ENCODE results near the gene TRIB2. TPM values are rescaled to one million over a fixed set of nuclear protein-coding genes. Genes with fewer than 3 reads are reported as not detected.

TRIB2 gene
- total RNA-seq, 1 donor from 2014 or later = 4.0 TPM

DNA sequence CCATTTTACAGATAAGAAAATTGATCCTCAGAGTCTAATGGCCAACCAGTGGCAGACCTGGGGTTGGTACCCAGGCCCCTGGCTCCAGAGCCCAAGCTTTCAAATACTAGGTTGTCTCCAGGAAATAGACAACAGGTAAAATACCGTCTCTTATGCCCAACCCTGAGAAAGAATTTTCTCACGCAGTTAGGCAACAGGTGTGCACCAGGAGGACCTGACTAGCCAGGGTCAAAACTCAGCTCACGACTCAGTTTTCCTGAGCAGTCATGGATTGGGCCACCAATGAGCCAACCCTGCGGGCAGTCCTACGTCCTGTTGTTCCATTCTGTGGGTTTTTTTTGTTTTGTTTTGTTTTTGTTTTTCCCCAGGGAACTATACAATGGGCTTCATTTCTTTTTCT lies 13.5 kb downstream of the TRIB2 start:
- Mint-ChIP-seq H3K9me3 (no peaks in the 10 kb centered on the region), H3K4me1 (peaks cover 52% of the 10 kb centered on the region)
- intact Hi-C loops (cut with micrococcal nuclease) = no loop called here

DNA sequence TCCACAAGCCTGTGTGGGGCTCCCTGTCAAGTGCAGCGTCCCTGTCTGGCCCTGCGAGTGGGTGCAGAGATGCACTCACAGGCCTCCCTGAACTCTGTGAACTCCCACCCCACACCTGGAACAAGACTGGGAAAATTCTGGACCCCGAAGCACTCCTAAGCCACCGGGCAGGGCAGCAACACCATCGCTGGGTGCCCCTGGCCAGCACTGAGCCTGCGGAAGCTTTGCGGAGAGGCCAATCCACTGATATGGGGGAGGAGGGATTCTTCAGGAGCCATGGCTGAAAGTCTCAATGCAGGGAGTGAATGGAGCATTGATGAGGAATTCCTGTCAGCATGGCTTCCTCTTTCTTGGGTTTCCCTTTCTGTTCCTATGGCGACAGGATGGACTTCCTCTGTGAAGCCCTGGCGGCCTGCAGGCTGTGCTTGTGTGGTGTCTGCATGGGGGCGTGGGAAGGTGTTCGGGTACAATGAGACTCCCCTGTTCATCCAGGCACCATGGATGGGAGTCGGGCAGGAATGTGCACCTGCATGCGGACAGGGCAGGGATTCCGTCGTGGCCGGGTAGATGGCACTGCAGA lies 15.1 kb downstream of the TRIB2 start:
- Mint-ChIP-seq H3K4me1 (peaks cover 43% of the 10 kb centered on the region), H3K36me3 (ENCODE audit: low read depth) (peaks cover 65% of the 10 kb centered on the region), H3K9me3 (no peaks in the 10 kb centered on the region), H3K27me3 (no peaks in the 10 kb centered on the region), H3K27ac (no peak overlapping the region), H3K4me3 (no peak overlapping the region)
- intact Hi-C loops (cut with micrococcal nuclease) = no loop called here
- no peak for DNase-seq

More for the DNA sequence above, 13.5 kb downstream of the TRIB2 start:
- DNase-seq = no peak
- H3K27me3 Mint-ChIP-seq = no peaks in the 10 kb centered on the region
- no peak overlapping the region for H3K27ac Mint-ChIP-seq
- H3K4me3 Mint-ChIP-seq = no peak overlapping the region
- peaks cover 69% of the 10 kb centered on the region for H3K36me3 Mint-ChIP-seq (ENCODE audit: low read depth)

DNA sequence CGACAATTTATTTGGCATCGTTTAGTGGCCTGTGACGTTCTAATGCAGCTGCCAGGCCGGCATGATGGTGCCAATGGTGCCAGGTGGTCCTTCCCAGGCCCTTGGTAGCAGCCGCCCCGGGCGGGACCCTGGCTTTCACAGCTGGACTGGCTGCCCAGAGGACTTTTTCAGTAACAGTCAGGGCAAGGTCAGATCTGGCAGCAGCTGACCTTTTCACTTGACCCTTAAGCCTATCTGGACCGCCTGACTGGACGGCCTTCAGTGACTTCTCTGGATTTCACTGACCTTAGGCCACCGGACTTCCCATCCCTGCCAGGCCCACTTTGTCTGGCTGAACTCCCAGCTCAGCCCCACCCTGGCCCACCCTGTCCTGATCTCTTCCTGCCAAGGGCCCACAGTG lies 15.9 kb downstream of the TRIB2 start:
- Mint-ChIP-seq H3K4me1 (peaks cover 35% of the 10 kb centered on the region), H3K4me3 (no peak overlapping the region)

DNA sequence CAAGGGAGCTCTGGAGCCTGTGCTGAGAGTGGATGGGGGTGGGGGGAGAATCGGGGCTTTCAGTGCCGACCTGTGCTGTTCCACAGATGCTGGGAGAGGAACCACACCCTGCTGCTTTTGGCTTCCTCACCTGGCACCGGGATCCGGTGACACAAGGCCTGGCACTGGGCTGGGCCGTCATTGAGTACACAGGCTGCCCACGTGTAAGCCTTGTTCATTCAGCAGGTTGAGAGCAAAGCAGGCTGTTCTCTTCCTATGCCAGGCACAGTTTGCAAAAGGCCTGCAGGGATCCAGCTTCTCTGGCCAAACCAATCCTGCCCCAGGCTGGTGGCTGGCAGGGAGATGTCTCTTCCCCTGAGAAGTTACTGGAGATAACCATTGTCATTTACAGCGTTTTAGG lies 17.1 kb downstream of the TRIB2 start:
- H3K4me1 Mint-ChIP-seq = peaks cover 24% of the 10 kb centered on the region

More for the DNA sequence above, 15.9 kb downstream of the TRIB2 start:
- H3K36me3 Mint-ChIP-seq (ENCODE audit: low read depth) = peaks cover 64% of the 10 kb centered on the region
- no peaks in the 10 kb centered on the region for H3K27me3 Mint-ChIP-seq
- no peak for DNase-seq
- no peak overlapping the region for H3K27ac Mint-ChIP-seq
- intact Hi-C loops (cut with micrococcal nuclease) = no loop called here
- no peaks in the 10 kb centered on the region for H3K9me3 Mint-ChIP-seq

DNA sequence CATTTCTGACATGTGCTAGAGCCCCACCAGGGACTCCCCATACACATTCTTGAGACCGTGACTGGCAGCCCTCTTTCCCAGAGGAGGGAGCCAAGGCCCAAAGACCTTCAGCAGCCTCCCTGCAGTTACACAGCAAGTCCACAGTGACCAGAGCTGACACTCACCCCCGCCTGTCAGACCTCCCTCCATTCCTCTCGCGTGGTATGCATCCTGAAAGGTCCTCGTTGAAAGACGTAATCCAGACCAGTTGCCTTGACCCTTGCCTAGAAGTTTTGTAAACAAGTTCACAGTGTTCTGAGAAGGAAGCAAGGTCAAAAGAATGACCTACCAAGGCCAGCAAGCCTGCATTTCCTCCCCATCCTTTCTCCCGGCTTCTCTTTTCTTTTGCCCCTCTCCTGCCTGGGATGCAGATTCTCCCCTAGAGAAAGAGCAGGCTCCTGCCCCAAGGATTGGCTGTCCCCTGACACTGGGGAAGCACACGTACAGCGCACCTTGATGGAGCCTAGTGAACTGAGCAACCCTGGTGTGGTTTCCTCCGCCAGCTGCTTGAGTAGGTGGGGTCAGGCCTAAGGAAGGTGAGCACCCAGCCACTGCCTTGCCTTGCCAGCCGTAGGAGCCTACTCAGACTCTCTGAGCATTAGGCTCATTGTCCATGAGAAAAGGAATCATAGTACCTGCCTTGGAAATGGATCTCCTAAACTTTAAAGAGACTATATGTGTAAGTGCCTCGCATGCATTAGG lies 18.3 kb downstream of the TRIB2 start:
- Mint-ChIP-seq H3K27ac (no peak overlapping the region), H3K27me3 (no peaks in the 10 kb centered on the region), H3K4me3 (no peak overlapping the region), H3K36me3 (ENCODE audit: low read depth) (peaks cover 59% of the 10 kb centered on the region), H3K9me3 (no peaks in the 10 kb centered on the region), H3K4me1 (peaks cover 18% of the 10 kb centered on the region)
- intact Hi-C loops (cut with micrococcal nuclease) = no loop called here
- DNase-seq = no peak

More for the DNA sequence above, 17.1 kb downstream of the TRIB2 start:
- H3K27me3 Mint-ChIP-seq = no peaks in the 10 kb centered on the region
- no peak overlapping the region for H3K27ac Mint-ChIP-seq
- intact Hi-C loops (cut with micrococcal nuclease) = no loop called here
- peaks cover 59% of the 10 kb centered on the region for H3K36me3 Mint-ChIP-seq (ENCODE audit: low read depth)
- no peak overlapping the region for H3K4me3 Mint-ChIP-seq
- DNase-seq = no peak
- no peaks in the 10 kb centered on the region for H3K9me3 Mint-ChIP-seq

DNA sequence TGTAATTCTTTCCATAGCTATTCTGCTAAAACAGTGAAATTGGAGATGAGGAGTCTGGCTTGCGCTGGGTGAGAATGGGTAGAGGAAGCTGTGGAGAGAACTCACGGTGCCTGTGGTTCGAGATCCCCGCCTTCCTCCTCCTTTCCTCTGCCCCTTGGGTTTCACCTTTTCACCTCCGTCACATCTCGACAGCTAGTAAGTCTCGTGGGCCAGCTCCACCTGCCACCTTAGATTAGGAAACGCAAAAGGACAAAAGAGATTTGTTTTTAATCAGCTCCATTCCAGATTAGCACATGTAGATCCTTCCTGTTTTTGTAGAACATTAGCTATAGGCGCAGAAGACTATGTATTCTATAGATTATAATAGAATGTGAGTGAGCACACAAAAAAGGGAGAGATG lies 20.6 kb downstream of the TRIB2 start:
- Mint-ChIP-seq H3K27me3 (no peaks in the 10 kb centered on the region), H3K27ac (no peak overlapping the region), H3K4me1 (peaks cover 9% of the 10 kb centered on the region), H3K36me3 (ENCODE audit: low read depth) (peaks cover 57% of the 10 kb centered on the region), H3K9me3 (no peaks in the 10 kb centered on the region), H3K4me3 (no peak overlapping the region)
- intact Hi-C loops (cut with micrococcal nuclease) = no loop called here
- DNase-seq = no peak

DNA sequence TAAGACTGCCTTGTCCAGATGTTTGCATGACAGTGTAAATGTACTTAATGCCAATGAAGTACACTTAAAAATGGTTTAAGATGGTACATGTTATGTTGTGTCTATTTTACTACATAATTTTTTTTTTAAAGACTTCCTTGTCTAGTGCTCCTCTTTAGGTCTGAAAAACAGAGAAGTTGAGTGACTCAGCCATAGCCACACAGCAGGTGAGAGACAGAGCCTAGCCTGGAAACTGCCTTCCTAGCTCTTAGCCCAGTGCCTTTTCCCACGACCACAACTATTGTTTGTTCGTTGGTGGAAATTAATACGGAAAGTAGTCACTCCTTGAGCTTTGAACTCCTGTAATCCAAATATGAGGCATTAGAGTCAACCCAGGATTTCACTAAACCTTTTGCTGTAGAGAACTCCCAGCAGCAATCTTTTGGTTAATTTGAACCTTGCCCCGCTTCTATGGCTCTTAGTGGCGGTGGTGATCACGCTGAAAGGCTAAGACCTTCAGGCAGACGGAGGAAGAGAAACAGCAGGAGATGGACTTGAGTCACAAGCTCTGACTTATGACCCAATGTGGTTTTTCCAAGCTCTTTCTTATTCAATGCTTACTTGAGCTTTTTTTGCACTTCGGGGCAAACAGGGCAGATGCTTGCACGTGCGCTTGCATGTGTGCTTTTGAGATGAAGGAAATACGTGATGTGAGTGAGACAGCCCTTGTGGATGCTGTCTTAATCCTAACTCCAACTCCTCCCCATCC lies 21.2 kb downstream of the TRIB2 start:
- no peaks in the 10 kb centered on the region for H3K27me3 Mint-ChIP-seq
- peaks cover 7% of the 10 kb centered on the region for H3K4me1 Mint-ChIP-seq
- H3K36me3 Mint-ChIP-seq (ENCODE audit: low read depth) = peaks cover 58% of the 10 kb centered on the region
- H3K9me3 Mint-ChIP-seq = no peaks in the 10 kb centered on the region
- intact Hi-C loops (cut with micrococcal nuclease) = no loop called here
- no peak overlapping the region for H3K27ac Mint-ChIP-seq
- H3K4me3 Mint-ChIP-seq = no peak overlapping the region
- DNase-seq = no peak

DNA sequence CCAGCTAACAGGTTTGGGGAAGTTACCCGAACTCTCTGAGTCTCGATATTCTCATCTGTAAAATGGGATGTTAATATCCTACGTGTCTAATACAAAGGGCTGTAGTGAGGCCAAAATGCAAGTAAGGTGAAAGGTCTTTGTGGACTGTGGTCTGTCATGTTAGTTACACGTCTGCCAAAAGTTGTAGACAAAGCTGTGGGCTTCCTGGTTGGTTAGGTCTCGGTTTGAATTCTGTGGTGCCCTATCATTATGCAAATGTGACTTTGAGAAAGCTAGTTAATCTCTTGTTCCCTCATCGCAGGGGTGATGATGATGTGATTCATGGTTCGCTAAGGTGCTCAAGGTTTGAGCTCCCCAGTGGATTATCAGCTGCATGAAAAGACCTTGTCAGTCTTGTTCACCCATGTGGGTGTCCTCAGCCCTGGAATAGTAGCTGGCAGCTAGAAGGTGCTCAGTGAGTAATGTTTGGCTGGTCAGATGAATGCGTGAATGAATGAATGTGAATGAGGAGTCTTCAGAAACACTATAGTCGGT lies 23.1 kb downstream of the TRIB2 start:
- H3K4me1 Mint-ChIP-seq = peaks cover 11% of the 10 kb centered on the region
- intact Hi-C loops (cut with micrococcal nuclease) = no loop called here
- H3K27me3 Mint-ChIP-seq = no peaks in the 10 kb centered on the region
- no peak overlapping the region for H3K4me3 Mint-ChIP-seq
- no peak for DNase-seq
- H3K9me3 Mint-ChIP-seq = no peaks in the 10 kb centered on the region
- peaks cover 54% of the 10 kb centered on the region for H3K36me3 Mint-ChIP-seq (ENCODE audit: low read depth)
- H3K27ac Mint-ChIP-seq = no peak overlapping the region

DNA sequence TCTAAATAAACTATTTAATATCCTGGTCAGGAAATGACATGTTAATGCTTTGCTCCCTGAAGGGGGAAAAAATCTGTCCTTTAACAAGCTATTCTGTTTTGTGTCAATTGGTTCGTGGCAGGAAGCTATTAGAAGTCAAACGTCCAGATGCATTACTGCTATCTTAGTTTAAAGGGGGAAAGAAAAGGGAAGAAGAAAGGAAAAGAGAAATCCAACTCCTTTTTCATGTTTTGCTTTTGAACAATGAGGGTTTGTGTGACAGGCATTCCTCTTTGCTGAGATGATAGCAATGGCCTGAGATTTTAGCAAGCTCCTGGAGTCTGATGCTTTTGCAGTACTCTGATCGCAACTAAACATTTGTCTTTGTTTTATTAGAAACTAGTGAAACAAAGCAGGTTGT lies 24.6 kb downstream of the TRIB2 start:
- Mint-ChIP-seq H3K9me3 (no peaks in the 10 kb centered on the region), H3K27ac (no peak overlapping the region), H3K4me3 (no peak overlapping the region), H3K4me1 (peaks cover 7% of the 10 kb centered on the region), H3K27me3 (peaks cover 2% of the 10 kb centered on the region), H3K36me3 (ENCODE audit: low read depth) (peaks cover 45% of the 10 kb centered on the region)
- DNase-seq = no peak
- intact Hi-C loops (cut with micrococcal nuclease) = no loop called here

DNA sequence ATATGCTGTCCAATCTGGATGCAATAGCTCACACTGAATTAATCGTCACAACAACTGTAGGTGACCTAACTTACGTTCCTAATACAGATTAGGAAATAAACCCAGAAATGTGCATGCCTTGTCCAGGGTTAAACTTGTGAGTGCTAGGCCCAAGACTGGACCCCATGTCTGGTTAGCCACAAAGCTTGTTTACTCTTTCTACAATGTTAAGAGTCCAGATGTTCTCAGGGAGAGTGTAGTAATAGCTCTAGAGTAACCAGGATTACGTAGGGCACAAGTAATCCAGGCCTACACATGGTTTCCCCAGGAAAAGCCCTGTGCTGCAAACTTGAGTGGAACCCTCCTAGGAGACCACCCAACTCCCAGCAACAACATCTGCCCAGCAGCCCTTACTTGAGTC lies 26.2 kb downstream of the TRIB2 start:
- no peaks in the 10 kb centered on the region for H3K9me3 Mint-ChIP-seq
- peaks cover 2% of the 10 kb centered on the region for H3K27me3 Mint-ChIP-seq
- H3K4me1 Mint-ChIP-seq = peaks cover 4% of the 10 kb centered on the region
- no peak for DNase-seq
- no peak overlapping the region for H3K27ac Mint-ChIP-seq
- peaks cover 33% of the 10 kb centered on the region for H3K36me3 Mint-ChIP-seq (ENCODE audit: low read depth)
- intact Hi-C loops (cut with micrococcal nuclease) = no loop called here
- H3K4me3 Mint-ChIP-seq = no peak overlapping the region

DNA sequence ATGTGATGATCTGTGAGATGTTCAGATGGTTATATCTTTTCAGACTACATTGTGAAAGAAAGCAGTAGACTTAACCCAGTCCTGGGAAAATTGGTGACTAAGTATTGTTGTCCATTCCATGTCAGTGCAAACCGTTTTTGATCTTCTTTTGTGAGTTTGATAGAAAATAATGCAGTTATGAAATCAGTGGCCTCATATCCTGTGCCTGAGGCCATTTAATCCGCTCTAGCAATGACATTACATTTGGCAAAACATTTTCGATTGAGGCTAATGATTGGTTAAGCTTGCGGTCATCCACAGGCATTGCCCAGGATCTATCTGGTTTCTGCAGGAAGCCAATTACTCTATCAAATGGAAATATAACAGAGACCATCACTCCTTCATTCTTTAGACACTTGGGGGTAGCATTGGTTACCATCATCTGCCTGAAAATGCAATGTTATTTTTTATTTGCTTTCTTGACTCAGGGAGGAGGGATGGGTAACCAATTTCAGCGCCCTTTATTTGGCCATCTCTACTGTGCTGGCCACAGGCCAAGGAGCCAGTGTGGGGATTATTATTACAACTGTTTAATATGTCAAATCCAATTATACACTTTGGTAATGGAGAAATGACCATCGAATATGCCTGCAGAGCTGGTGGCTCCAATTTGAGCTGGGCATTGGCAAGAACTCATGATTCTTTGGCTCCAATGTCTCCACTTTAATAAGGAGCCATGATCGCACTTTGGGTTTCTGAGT lies 33.6 kb downstream of the TRIB2 start:
- Mint-ChIP-seq H3K27me3 (peaks cover 7% of the 10 kb centered on the region), H3K9me3 (peaks cover 7% of the 10 kb centered on the region), H3K4me3 (no peak overlapping the region), H3K27ac (no peak overlapping the region), H3K36me3 (ENCODE audit: low read depth) (no peaks in the 10 kb centered on the region), H3K4me1 (no peaks in the 10 kb centered on the region)
- DNase-seq = no peak
- intact Hi-C loops (cut with micrococcal nuclease) = no loop called here

DNA sequence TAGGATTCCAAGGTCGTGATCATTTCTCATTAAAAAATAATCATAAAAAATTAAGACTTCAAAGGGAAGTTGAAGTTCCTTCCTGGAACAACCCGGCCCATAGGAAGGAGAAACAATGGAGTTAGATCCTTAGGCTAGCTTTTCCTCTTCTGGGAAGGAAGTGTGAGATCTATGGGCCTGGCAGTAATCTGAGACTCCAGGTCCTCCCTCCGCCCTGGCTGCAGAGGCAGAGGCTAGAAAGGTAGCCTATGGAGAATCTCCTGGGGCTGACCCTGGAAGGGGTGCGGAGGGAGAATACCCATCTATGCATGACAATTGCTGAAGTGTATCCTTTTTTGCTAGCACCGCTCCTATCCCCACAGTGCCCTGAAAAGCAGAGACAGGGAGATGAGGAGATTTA lies 37.9 kb downstream of the TRIB2 start:
- Mint-ChIP-seq H3K27ac (no peak overlapping the region), H3K27me3 (peaks cover 12% of the 10 kb centered on the region), H3K4me3 (no peak overlapping the region), H3K9me3 (peaks cover 7% of the 10 kb centered on the region), H3K4me1 (no peaks in the 10 kb centered on the region), H3K36me3 (ENCODE audit: low read depth) (no peaks in the 10 kb centered on the region)
- DNase-seq = no peak
- intact Hi-C loops (cut with micrococcal nuclease) = no loop called here

DNA sequence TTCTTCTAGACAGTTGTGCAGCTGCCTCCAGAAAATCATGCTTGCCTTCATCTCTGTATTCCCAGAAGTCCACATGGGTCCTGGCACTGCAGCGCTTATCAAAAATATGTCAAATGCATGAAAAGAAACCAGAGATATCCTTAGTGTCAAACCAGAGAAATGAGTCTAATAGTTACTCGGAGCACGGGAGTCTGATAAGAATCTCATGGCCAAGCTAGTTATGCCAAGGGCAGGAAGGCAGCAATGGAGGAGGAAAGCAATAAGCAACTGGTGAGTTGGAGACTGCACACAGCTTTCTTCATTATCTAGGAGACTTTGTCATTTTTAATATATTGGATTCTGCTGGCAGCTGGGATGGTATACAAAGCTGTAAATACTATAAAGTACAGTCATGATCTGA lies 38.6 kb downstream of the TRIB2 start:
- no peaks in the 10 kb centered on the region for H3K36me3 Mint-ChIP-seq (ENCODE audit: low read depth)

More for the DNA sequence above, 38.6 kb downstream of the TRIB2 start:
- intact Hi-C loops (cut with micrococcal nuclease) = no loop called here
- Mint-ChIP-seq H3K4me3 (no peak overlapping the region), H3K27ac (no peak overlapping the region), H3K9me3 (peaks cover 7% of the 10 kb centered on the region), H3K27me3 (peaks cover 16% of the 10 kb centered on the region), H3K4me1 (no peaks in the 10 kb centered on the region)
- DNase-seq = no peak

All from activated CD4-positive, alpha-beta T cell treated with anti-CD3 and anti-CD28 coated beads, Interleukin-2, amount 10 ng/mL, durations not matched to agents 24 days and 14 days (primary cell).